AG04450 (cell line): Measurements from ENCODE around the gene TAF6. TPM values are rescaled to one million over a fixed set of nuclear protein-coding genes. Genes with fewer than 3 reads are reported as not detected.
A peak's percentile ranks its signal among the peaks of the same experiment; 100 is the strongest.

Experiments
- CTCF ChIA-PET: fragments of 300-600, 350-600 bp; formaldehyde crosslinking; extraction: SDS; loops from one replicate; lab custom pipeline; 2022; ENCODE audit warnings: antibody characterized with exemption, inconsistent platforms; lab: Charles Lee
- POLR2A ChIA-PET: fragments of 350-600 bp; formaldehyde crosslinking; extraction: SDS; loops from one replicate; lab custom pipeline; 2021; ENCODE audit warnings: antibody characterized with exemption, inconsistent platforms; lab: Yijun Ruan, JAX
- DNase-seq: peaks from one replicate; pipeline ENCODE4 v3.0.0-alpha.2; 2011; ENCODE audit warnings: low read depth, low spot score
- H3K27ac ChIP-seq: one replicate; pipeline ENCODE4 v1.5.1; 2012; ENCODE audit warnings: low read depth, low read length, control low read depth
- H3K27me3 ChIP-seq: one replicate; pipeline ENCODE4 v1.6.0; 2012; ENCODE audit warnings: low read length; ENCODE audit not compliant: control insufficient read depth, insufficient read depth
- H3K4me3 ChIP-seq: 2 replicates; pipeline ENCODE4 v1.5.1; 2011; ENCODE audit warnings: mild to moderate bottlenecking, low read depth, low read length, control low read depth
- H3K9me3 ChIP-seq: 2 replicates; pipeline ENCODE4 v1.5.1; 2012; ENCODE audit warnings: low read length; ENCODE audit not compliant: control insufficient read depth, insufficient read depth
- CTCF ChIP-seq: IDR thresholded peaks from 2 replicates; pipeline ENCODE4 v1.5.1; 2011; ENCODE audit warnings: low read depth, low read length, control low read depth, inconsistent platforms
- polyA plus RNA-seq: library from polyadenylated mRNA; depleted of rRNA; stranded (reverse); fragments of >200 nt; gene quantifications from 2 replicates; pipeline ENCODE4 v1.2.3, GENCODE V29; 2011

Gene TAF6
- polyA plus RNA-seq, 1 experiment, result 28.2 TPM

- DNase-seq, result no peak
- POLR2A ChIA-PET, result interaction anchor here (0.8 to 5.2 kb wide), 2 partner anchors 11 to 99 kb away, joined by 3 to 67 read pairs; partner anchors contain the start of genes AP4M1 and MCM7
- CTCF ChIA-PET, result interaction anchor here (1.5 kb wide), 1 partner anchor 100 kb away, joined by 5 read pairs; no protein-coding TSS in a partner anchor
- H3K9me3 ChIP-seq, result no peaks in the 10 kb centered on the region; the same call in 1 of the 2 replicates
- no peak overlapping the region; the same call in 1 of the 2 replicates for H3K4me3 ChIP-seq
- H3K27me3 ChIP-seq, result no peaks in the 10 kb centered on the region
- TF ChIP-seq CTCF, result no peak
- peak overlapping the region; percentile 52 for H3K27ac ChIP-seq
These were observed 28.4 kb downstream of the TAF6 start for GRCh38 chr7:100090527-100091410.

GRCh38 chr7:100089458-100090196 lies 29.5 kb downstream of the TAF6 start:
- peak overlapping the region; percentile 91 for H3K4me3 ChIP-seq
- ChIA-PET CTCF (interaction anchor here (0.6 to 1.5 kb wide), 3 partner anchors 9 to 1018 kb away, joined by 3 to 5 read pairs (median 3); no protein-coding TSS in a partner anchor), POLR2A (interaction anchor here (0.7 to 5.2 kb wide), 3 partner anchors 12 to 97 kb away, joined by 3 to 67 read pairs (median 3); partner anchors contain the start of genes AP4M1 and MCM7)
- no peaks in the 10 kb centered on the region for H3K27me3 ChIP-seq
- DNase-seq, result no peak
- H3K27ac ChIP-seq, result peak overlapping the region; percentile 85
- no peaks in the 10 kb centered on the region; the same call in 1 of the 2 replicates for H3K9me3 ChIP-seq
- no peak for TF ChIP-seq CTCF

GRCh38 chr7:100088621-100089457 lies 30.3 kb downstream of the TAF6 start, which contains the start of gene COPS6:
Gene COPS6, plus strand, starts transcription at chr7:100088969. Its CDS starts 22 bp downstream, at chr7:100088991.
- DNase-seq, result no peak
- CTCF ChIA-PET, result no interaction called here
- H3K27ac ChIP-seq, result peak within 1 kb of the TSS; percentile 97
- no peaks in the 10 kb centered on the region for H3K27me3 ChIP-seq
- peak within 1 kb of the TSS; percentile 91 for H3K4me3 ChIP-seq
- H3K9me3 ChIP-seq, result no peaks in the 10 kb centered on the region; the same call in 1 of the 2 replicates
- TF ChIP-seq CTCF, result no peak
- POLR2A ChIA-PET, result interaction anchor here (0.6 to 5.2 kb wide), 2 partner anchors 13 to 63 kb away, joined by 4 to 67 read pairs; partner anchors contain the start of genes AP4M1 and MCM7

- Histone ChIP-seq H3K9me3 (no peaks in the 10 kb centered on the region; the same call in 1 of the 2 replicates), H3K27ac (peak overlapping the region; percentile 97), H3K27me3 (no peaks in the 10 kb centered on the region), H3K4me3 (peak overlapping the region; percentile 91)
- ChIA-PET CTCF (no interaction called here), POLR2A (interaction anchor here (0.6 to 5.2 kb wide), 3 partner anchors 7 to 62 kb away, joined by 4 to 67 read pairs (median 6); partner anchors contain the start of genes AP4M1 and MCM7)
- no peak for DNase-seq
- TF ChIP-seq CTCF, result no peak
These were observed 31.0 kb downstream of the TAF6 start for GRCh38 chr7:100088095-100088620.
